HG02571 (cell line): Measurements from ENCODE around the gene COA1.
A peak's percentile ranks its signal among the peaks of the same experiment; 100 is the strongest.
"Not testable (repeated sequence)": the region's sequence is repeated elsewhere in the genome, so short reads cannot be mapped to it uniquely, and the experiment has no call there.

Experiments
- ATAC-seq: cut with Tn5 transposase; IDR thresholded peaks from one replicate; pipeline ENCODE4 v1.9.1; 2021; ENCODE audit warnings: mild to moderate bottlenecking, moderate library complexity; ENCODE audit not compliant: unreplicated experiment

Gene COA1

DNA sequence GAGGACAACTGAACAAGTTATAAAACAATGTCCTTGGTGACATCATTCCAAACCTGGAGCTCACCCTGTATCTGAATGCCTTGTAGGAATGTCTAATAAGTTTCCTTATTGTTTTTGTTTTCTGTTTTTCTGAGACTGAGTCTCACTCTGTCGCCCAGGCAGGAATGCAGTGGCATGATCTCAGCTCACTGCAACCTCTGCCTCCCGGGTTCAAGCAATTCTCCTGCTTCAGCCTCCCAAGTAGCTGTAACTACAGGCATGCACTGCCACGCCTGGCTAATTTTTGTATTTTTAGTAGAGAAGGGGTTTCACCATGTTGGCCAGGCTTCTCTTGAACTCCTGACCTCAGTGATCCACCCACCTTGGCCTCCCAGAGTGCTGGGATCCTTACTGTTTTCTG is 2.2 kb upstream of the COA1 start:
- ATAC-seq: not testable (repeated sequence)

DNA sequence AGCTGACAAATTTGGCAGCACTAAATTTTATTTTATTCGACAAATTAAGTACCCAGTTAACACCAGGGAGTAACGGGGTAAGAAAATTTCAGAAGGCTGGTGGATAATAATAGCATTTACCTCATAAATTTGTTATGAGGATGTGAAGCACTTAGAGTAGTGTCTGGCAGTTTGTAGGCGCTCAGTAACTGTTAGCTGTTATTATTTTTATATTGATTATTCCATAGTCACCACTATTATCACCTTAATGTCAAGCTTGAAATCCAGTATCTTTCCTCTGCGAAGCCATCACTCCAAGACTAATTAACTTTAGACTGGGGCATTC is 563 bp upstream of the COA1 start:
- no peak for ATAC-seq

DNA sequence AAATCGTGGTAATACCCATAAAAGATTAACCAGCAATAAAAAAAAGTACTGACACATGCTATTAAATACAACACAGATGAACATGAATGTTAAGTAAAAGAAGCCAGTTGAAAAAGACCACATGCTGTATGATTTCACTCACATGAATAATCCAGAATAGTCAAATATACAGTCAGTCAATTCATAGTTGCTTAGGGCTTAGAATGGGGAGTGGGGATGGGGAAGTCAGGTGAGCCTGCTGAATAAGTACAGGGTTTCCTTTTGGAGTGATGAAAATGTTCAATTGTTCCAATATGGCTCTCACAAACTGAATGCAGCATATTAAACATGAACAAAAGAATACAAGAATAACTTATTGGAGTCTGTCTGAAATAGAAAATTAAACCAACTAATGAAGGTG is 1.8 kb downstream of the COA1 start:
- no peak for ATAC-seq

DNA sequence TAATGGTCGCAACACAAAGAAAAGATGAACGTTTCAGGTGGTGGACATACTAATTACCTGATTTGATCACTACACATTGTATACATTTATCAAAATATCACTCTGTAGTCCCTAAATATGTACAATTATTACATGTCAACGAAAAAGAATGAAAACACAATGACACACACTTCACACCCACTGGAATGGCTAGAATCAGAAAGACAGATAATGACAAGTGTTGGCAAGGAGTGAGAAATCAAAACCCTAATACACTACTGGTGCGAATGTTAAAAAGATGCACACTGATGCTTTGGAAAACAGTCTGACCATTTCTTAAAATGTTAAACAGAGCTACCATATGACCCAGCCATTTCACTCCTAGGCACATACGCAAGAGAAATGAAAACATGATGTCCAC is 2.3 kb downstream of the COA1 start:
- ATAC-seq: no peak

DNA sequence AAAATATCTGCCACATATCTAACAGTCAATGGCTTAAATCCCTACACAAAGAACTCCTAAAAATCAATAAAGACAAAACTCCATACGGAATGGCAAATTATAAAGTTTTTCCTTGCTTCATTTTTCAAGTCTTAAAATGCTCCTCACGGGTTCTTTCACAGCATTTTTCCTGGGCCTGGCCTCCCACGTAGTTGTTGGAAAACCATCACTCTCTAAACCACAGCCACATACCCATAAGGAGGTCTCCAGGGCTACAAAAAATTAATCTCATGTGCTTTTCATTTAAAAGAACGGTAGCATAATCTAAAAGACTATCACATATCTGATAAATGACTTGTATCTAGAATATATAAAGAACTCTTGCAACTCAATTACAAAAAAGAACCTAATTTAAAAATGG is 2.9 kb downstream of the COA1 start:
- no peak for ATAC-seq

DNA sequence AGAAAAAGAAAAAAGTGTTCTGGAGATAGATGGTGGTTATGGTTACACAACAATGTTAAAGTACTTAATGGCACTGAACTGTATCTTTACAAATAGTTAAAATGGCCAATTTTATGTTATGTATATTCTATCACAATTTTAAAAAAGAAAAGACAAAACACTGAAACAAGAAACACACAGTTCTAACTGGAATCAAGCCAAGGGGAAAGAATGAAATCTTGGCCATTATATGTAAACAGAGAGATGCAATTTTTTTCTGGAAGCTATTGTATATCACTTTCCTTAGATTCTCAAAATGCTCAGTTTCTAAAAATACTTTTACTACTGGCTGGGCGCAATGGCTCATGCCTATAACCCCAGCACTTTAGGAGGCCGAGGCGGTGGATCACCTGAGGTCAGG is 4.1 kb downstream of the COA1 start:
- ATAC-seq: no peak

DNA sequence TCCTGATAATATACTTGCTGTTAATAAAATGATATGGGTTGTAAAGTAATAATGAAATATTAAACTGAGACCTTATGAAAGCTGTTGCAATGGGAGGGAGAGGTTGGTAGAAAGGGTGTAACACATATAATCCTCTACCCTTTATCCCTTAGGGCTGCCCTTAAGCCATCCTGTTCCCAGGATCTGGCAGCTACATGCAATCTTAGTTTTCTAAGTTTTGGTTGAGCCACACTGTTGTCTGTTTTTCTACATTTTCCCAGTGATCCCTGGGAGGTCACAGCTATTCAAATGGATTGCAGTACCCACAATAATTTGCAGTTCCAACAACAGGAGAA is 6.3 kb downstream of the COA1 start:
- ATAC-seq: no peak

DNA sequence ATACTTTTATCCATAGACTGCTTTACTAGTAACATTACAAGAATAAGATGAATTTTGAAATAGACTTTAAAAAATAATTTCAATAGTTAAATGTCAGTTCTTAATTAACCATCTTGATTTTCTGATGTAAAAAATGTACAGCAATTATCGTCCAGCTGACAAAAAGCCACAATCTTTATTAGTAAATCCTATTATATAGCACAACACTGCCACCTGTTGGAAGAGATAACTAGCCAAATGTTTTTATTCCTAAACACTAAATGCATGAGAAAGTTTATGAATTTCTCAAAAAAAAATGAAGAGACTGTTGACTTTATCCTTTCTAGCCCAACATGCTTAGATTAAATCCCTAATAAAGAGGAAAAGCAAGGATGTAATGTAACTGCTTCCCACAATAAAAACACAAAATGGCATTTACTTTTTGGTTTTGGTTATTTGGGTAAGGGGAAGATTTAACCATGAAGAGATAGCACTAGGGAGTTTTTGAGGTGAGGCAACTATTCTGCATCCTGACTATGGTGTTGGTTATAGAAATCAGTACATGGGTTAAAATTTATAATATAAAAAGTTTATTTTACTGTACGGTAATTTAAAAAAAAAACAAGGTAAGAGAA is 8.0 kb downstream of the COA1 start:
- ATAC-seq: no peak

DNA sequence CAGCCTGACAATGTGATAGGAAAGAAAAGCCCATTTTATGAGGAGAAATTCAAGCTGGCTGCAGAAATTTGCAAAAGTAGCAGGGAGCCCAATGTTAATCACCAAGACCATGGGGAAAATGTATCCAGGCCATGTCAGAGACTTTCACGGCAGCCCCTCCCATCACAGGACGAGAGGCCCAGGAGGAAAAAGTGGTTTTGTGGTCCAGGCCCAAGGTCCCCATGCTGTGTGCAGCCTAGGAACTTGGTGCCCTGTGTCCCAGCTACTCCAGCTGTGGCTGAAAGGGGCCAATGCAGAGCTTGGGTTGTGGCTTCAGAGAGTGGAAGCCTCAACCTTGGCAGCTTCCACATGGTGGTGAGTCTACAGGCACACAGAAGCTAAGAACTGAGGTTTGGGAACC is 12.7 kb downstream of the COA1 start:
- no peak for ATAC-seq

DNA sequence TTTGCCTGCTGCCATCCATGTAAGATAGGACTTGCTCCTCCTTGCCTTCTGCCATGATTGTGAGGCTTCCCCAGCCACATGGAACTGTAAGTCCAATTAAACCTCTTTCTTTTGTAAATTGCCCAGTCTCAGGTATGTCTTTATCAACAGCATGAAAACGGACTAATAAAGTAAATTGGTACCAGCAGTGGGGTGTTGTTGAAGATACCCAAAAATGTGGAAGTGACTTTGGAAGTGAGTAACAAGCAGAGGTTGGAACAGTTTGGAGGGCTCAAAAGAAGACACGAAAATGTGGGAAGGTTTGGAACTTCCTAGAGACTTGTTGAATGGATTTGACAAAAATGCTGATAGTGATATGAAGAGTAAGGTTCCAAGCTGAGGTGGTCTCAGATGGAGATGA is 13.4 kb downstream of the COA1 start:
- ATAC-seq: not testable (repeated sequence)

DNA sequence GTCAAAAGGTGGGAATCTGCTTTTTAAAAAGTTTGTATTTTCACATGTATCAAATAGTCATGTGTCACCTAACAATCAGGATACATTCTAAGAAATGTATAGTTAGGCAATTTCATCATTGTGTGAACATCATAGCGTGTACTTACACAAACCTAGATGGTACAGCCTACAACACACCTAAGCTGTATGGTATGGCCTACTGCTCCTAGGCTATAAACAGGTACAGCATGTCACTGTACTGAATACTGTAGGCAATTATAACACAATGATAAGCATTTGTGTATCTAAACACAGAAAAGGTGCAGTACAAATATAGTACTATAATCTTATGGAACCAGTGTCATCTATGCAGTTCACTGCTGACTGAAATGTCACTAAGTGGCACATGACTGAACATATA is 17.8 kb downstream of the COA1 start:
- ATAC-seq: no peak

DNA sequence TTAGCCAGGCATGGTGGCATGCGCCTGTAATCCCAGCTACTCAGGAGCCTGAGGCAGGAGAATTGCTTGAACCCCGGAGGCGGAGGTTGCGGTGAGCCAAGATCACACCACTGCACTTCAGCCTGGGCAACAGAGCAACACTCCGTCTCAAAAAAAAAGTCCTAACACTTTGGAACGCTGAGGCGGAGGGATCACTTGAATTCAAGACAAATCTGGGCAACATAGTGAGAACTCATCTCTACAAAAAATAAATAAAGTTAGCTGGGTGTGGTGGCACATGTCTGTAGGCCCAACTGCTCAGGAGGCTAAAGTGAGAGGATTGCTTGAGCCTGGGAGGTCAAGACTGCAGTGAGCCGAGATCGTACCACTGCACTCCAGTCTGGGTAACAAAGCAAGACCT is 21.3 kb downstream of the COA1 start:
- not testable (repeated sequence) for ATAC-seq

DNA sequence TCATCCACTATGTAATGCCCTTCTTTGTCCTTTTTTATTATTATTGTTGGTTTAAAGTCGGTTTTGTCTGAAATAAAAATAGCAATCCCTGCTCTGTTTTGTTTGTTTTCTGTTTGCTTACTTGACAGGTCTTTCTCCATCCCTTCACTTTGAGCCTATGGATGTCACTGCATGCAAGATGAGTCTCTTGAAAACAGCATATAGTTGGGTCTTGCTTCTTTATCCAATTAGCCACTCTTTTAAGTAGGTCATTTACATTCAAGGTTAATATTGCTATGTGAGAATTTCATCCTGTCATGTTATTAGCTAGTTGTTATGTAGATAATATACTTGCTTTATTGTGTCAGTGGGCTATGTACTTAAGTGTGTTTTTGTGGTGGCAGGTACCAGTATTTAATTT is 25.8 kb downstream of the COA1 start:
- no peak for ATAC-seq

DNA sequence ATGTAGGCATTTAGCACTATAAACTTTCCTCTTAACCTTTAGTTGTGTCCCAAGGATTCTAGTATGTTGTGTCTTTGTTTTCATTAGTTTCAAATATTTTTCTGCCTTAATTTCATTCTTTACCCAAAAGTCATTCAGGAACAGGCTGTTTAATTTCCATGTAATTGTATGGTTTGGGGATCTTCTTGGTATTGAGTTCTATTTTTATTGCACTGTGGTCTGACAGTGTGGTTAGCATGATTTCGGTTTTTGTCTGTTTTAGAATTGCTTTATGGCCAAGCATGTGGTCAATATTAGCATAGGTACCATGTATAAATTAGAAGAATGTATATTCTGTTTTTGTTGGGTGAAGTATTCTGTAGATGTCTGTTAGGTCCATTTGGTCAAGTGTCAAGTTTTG is 26.3 kb downstream of the COA1 start:
- no peak for ATAC-seq

DNA sequence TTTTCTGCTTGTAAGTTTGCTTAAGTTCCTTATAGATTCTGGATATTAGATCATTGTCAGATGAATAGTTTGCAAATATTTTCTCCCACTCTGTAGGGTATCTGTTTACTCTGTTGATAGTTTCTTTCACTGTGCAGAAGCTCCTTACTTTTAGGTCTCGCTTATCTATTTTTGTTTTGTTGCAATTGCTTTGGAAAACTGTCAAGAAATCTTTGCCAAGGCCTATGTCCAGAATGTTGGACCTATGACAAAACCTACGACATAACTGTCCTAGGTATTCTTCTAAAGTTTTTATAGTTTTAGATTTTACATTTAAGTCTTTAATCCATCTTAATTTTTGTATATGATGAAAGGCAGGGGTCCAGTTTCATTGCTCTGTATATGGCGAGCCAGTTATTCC is 27.4 kb downstream of the COA1 start:
- no peak for ATAC-seq

DNA sequence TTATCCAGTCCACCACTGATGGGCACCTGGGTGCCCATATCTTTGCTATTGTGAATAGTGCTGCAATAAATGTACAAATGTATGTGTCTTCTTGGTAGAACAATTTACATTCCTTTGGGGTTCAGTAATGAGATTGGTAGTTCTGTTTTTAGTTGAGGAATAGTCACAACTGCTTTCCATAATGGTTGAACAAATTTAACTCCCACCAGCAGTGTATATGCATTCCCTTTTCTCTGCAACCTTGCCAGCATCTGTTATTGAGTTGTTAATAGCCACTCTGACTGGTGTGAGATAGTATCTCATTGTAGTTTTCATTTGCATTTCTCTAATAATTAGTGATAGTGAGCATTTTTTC is 27.8 kb downstream of the COA1 start:
- ATAC-seq: peak; percentile 45

DNA sequence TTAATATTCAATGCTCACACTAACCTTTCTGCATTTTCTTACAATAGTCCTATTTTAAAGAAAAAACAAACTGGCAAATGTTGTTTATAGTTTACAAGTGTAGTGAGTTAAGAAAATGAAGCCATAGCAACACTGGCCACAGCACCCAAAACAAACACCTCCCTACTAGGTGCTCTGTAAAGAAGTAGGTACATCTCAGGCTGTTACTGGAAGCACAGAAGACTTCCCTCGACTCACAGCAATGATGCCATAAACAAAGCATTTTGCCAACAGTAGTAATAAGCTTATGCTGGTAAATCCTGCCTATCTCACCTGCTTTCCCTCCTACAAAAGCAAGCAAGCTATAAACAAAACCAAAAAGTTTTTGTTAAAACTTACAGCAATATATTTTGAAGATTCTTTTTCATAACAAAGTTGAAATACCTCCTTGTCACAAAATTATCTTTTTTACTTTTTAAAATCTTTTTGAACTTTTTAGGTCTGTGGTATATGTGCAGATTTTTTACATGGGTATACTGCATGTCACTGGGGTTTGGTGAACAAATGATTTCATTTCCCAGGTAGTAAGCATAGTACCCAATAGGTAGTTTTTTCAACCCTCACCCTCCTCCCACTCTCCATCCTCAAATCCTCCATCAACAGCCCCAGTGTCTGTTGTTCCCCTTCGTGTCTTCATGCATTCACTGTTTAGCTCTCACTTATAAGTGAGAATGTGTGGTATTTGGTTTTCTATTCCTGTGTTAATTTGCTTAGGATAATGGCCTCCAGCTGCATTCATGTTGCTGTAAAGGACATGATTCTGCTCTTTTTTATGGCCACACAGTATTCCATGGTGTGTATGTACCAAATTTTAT is 28.4 kb downstream of the COA1 start:
- peak; percentile 47 for ATAC-seq

DNA sequence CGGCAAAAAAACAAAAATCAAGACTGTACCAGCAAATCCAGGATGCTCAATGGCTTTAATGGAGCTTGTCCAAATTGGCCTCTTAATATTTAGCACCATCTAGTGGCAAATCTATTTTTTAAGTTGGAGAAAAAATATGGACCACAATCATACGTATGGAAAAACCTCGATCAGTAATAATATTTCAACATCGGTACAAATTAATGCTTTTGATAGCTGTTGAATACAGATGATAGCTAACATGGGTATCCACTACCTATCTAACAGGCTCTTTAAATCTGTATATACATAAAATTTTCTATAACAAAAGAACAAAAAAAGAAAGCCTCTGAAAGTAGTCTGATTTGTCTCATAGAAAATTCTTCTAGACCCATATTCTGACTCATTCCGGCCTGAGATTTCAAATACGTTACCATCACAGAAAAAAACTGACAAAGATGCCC is 29.2 kb downstream of the COA1 start:
- ATAC-seq: no peak

DNA sequence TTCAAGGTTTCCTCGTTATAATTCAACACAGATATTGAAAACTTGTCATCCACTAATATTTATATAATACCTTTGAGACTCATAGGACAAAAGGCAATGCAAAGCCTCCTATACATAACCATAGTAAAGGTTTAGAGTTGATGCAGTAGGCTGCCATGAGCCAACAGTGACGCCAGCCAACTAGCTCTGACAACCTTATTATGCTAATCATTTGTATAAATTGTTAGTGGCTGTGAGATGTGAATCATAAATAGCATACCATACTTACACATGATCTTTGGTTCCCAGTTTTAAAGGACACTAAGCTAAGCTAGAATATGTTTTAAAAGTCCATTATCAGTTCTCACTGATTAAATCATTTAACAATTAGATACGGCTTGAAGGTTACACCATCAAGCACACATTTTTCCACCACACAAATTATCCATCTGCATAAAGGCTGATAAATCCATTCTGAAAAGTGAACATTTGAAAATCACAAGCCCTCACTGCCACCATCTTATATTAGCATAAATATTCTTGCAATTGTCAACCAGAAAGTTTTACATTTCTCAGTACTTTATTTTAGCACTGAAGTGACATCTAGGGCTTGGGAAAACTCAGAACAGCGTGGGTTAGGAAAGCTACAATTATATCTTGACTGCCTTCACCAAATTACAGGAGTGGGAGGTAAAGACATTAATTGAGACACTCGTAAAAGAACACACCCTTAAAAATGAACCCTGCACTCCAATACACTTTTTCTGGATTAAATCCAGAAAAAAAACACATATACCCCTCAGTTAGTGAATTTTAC is 30.7 kb downstream of the COA1 start:
- no peak for ATAC-seq

DNA sequence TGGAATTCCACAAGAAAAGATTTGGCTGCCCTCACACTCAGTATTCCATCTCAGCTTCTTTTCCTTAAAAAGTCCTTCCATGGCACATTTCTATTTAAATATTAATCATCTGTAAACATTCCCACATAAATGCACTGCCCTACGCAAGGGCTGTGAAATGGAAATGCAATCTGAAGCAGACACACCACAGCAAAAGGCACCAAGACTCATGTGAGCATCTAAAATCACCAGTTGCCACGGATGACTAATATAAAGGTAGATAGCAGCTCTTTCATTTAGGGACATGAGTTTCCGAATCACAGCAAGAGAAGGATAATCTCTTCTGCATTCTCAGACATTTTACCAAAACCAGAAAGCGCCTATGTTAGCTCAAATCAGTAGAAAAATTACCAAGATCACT is 31.6 kb downstream of the COA1 start:
- ATAC-seq: no peak

DNA sequence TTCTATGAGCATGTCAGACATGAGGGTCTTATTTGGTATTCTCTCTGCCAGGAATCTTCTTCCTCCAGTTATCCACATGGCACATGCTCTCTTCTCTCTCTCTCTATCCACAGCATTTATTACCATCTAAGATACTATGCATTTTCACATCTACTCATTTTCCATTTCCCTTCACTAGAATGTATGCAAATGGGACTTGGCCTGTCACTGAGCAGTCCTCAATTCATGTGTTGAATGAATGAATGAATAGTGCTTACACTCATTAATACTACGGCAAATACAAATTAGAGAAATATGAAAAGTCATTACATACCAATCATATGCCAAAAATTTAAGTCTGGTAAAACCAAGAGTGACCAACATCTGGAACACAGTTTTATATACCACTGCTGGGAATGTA is 34.0 kb downstream of the COA1 start:
- ATAC-seq: no peak

DNA sequence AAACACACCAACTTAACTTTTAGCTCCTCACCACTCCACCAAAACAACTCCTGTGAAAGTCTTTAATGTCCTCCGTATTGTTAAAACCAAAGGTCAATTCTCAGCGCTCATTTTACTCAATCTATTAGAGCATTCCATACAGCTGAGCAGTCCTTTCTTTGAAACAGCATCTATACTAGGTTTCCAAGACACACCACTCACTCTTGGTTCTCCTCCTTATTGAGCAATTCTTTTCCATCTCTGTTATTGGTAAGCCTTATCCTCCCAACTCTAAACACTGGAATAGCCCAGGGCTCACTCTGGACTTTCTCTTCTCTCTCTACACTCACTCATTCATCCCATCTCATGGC is 34.9 kb downstream of the COA1 start:
- ATAC-seq: no peak
